Activated CD4-positive, alpha-beta T cell treated with anti-CD3 and anti-CD28 coated beads for 24 hours (primary cell): ENCODE data around the gene MBP.

ENCODE experiments used
- DNase-seq, 2 donors: peaks; one replicate each; pipeline ENCODE4 v3.0.0-alpha.2; 2020; ENCODE audit warnings: low read depth in 2 of 2

Gene MBP

GRCh38 chr18:77132369-77133050 lies at the start of gene MBP:
MBP (minus strand) TSS chr18:77132783; CDS start chr18:77105261, 27,522 bp downstream.
- peak; percentile 54 for DNase-seq

- no peak for DNase-seq
These were observed 49.5 kb upstream of the MBP start for GRCh38 chr18:77181950-77182707.

- no peak for DNase-seq
These were observed 46.0 kb upstream of the MBP start for GRCh38 chr18:77178559-77178958.

GRCh38 chr18:77177009-77177408 lies 44.4 kb upstream of the MBP start:
- DNase-seq: no peak

- DNase-seq: no peak
These were observed 40.9 kb upstream of the MBP start for GRCh38 chr18:77173275-77174030.

- no peak for DNase-seq
These were observed 38.4 kb upstream of the MBP start for GRCh38 chr18:77170890-77171410.

- no peak for DNase-seq
These were observed 36.3 kb upstream of the MBP start for GRCh38 chr18:77168811-77169311.

GRCh38 chr18:77167251-77167650 lies 34.7 kb upstream of the MBP start:
- DNase-seq: no peak

GRCh38 chr18:77166523-77166922 lies 33.9 kb upstream of the MBP start:
- DNase-seq: no peak

- no peak for DNase-seq
These were observed 33.1 kb upstream of the MBP start for GRCh38 chr18:77165503-77166188.

GRCh38 chr18:77164763-77165485 lies 32.3 kb upstream of the MBP start:
- no peak for DNase-seq

- DNase-seq: no peak
These were observed 31.4 kb upstream of the MBP start for GRCh38 chr18:77164026-77164425.

- no peak for DNase-seq
These were observed 30.0 kb upstream of the MBP start for GRCh38 chr18:77162580-77162979.

GRCh38 chr18:77161961-77162360 lies 29.4 kb upstream of the MBP start:
- no peak for DNase-seq

GRCh38 chr18:77161383-77161782 lies 28.8 kb upstream of the MBP start:
- DNase-seq: no peak

GRCh38 chr18:77160515-77160914 lies 27.9 kb upstream of the MBP start:
- no peak for DNase-seq

- DNase-seq: no peak
These were observed 24.7 kb upstream of the MBP start for GRCh38 chr18:77157312-77157711.

GRCh38 chr18:77155031-77155430 lies 22.4 kb upstream of the MBP start:
- DNase-seq: no peak

GRCh38 chr18:77153404-77153803 lies 20.8 kb upstream of the MBP start:
- DNase-seq: no peak

GRCh38 chr18:77151772-77152520 lies 19.4 kb upstream of the MBP start:
- no peak for DNase-seq
